Activated B cell treated with CpG ODN at 0.5 μM for 24 hours (primary cell): ENCODE results near the gene RABGEF1. TPM values are rescaled to one million over a fixed set of nuclear protein-coding genes. Genes with fewer than 3 reads are reported as not detected.
"Not testable (repeated sequence)": the region's sequence is repeated elsewhere in the genome, so short reads cannot be mapped to it uniquely, and the experiment has no call there.

Experiments
- ATAC-seq: fragments of 200-7000 bp; cut with Tn5 transposase; one replicate; pipeline ENCODE4 v1.10.0; 2021; ENCODE audit warnings: low read depth, mild to moderate bottlenecking, moderate library complexity
- CTCF ChIA-PET: fragments of 350-600 bp; sonication (Branson Sonifier 250); formaldehyde crosslinking; loops from one replicate; lab custom pipeline; 2021; ENCODE audit warnings: antibody characterized with exemption; lab: Charles Lee
- POLR2A ChIA-PET: fragments of 350-600 bp; sonication (Branson Sonifier 250); formaldehyde crosslinking; loops from one replicate; lab custom pipeline; 2021; ENCODE audit warnings: antibody characterized with exemption; lab: Charles Lee
- DNase-seq: peaks from one replicate; pipeline ENCODE4 v3.0.0; 2022
- H3K27ac Mint-ChIP-seq: one replicate; pipeline ENCODE4 v1.8.0; 2020; ENCODE audit warnings: mixed read lengths
- H3K27me3 Mint-ChIP-seq: one replicate; pipeline ENCODE4 v1.8.0; 2021; ENCODE audit warnings: mixed read lengths
- H3K36me3 Mint-ChIP-seq: one replicate; pipeline ENCODE4 v1.8.0; 2021; ENCODE audit warnings: low read depth, mixed read lengths
- H3K4me1 Mint-ChIP-seq: one replicate; pipeline ENCODE4 v1.8.0; 2021; ENCODE audit warnings: mixed read lengths
- H3K4me3 Mint-ChIP-seq: one replicate; pipeline ENCODE4 v1.8.0; 2020; ENCODE audit warnings: mild to moderate bottlenecking, mixed read lengths
- H3K9me3 Mint-ChIP-seq: one replicate; pipeline ENCODE4 v1.8.0; 2020; ENCODE audit warnings: mixed read lengths
- intact Hi-C: fragments of 100-400 bp; cut with micrococcal nuclease; formaldehyde crosslinking; loops from one replicate; pipeline ENCODE4 v1.15.1; 2024
- total RNA-seq: library from RNA; stranded (reverse); gene quantifications from 2 replicates; pipeline ENCODE4 v1.2.3, GENCODE V29; 2022
- TF ChIP-seq, protein P1 (sequence below): fragments of 200-600 bp; IDR thresholded peaks from one replicate; pipeline ENCODE4 v1.8.0; 2022; ENCODE audit warnings: antibody characterized with exemption, mild to moderate bottlenecking

Gene RABGEF1
- total RNA-seq, 1 donor from 2014 or later, result 19.7 TPM

GRCh38 chr7:66748791-66749190 is 8.3 kb downstream of the RABGEF1 start:
- ATAC-seq, result peak; percentile 51
- TF ChIP-seq, protein P1, sequence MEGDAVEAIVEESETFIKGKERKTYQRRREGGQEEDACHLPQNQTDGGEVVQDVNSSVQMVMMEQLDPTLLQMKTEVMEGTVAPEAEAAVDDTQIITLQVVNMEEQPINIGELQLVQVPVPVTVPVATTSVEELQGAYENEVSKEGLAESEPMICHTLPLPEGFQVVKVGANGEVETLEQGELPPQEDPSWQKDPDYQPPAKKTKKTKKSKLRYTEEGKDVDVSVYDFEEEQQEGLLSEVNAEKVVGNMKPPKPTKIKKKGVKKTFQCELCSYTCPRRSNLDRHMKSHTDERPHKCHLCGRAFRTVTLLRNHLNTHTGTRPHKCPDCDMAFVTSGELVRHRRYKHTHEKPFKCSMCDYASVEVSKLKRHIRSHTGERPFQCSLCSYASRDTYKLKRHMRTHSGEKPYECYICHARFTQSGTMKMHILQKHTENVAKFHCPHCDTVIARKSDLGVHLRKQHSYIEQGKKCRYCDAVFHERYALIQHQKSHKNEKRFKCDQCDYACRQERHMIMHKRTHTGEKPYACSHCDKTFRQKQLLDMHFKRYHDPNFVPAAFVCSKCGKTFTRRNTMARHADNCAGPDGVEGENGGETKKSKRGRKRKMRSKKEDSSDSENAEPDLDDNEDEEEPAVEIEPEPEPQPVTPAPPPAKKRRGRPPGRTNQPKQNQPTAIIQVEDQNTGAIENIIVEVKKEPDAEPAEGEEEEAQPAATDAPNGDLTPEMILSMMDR, result no peak
- no peaks in the 10 kb centered on the region for H3K9me3 Mint-ChIP-seq
- no peak overlapping the region for H3K4me3 Mint-ChIP-seq
- peak overlapping the region; percentile 16 for H3K27ac Mint-ChIP-seq
- H3K36me3 Mint-ChIP-seq, result peaks cover 14% of the 10 kb centered on the region
- no peaks in the 10 kb centered on the region for H3K27me3 Mint-ChIP-seq
- ChIA-PET CTCF (interaction anchor here (0.6 to 0.7 kb wide), 2 partner anchors 9 to 28 kb away, joined by 3 read pairs; no protein-coding TSS in a partner anchor), POLR2A (no interaction called here)
- intact Hi-C loops, result loop anchor here (1.0 kb wide), 1 partner anchor 8 kb away; the partner anchor contains the start of gene RABGEF1
- peaks cover 86% of the 10 kb centered on the region for H3K4me1 Mint-ChIP-seq
- no peak for DNase-seq

- ChIA-PET POLR2A (no interaction called here), CTCF (no interaction called here)
- Mint-ChIP-seq H3K9me3 (no peaks in the 10 kb centered on the region), H3K4me1 (peaks cover 80% of the 10 kb centered on the region), H3K27me3 (no peaks in the 10 kb centered on the region), H3K36me3 (peaks cover 12% of the 10 kb centered on the region), H3K27ac (no peak overlapping the region), H3K4me3 (no peak overlapping the region)
- TF ChIP-seq, protein P1, result no peak
- ATAC-seq (no peak), DNase-seq (no peak)
- intact Hi-C loops, result loop anchor here (2.0 kb wide), 1 partner anchor 17 kb away; no protein-coding TSS in a partner anchor
These were observed 11.4 kb downstream of the RABGEF1 start for GRCh38 chr7:66751945-66752344.

GRCh38 chr7:66754541-66754940 is 14.0 kb downstream of the RABGEF1 start:
- Mint-ChIP-seq H3K4me3 (no peak overlapping the region), H3K4me1 (peaks cover 69% of the 10 kb centered on the region), H3K27me3 (no peaks in the 10 kb centered on the region), H3K27ac (no peak overlapping the region), H3K36me3 (peaks cover 15% of the 10 kb centered on the region), H3K9me3 (no peaks in the 10 kb centered on the region)
- ChIA-PET CTCF (interaction anchor here (0.6 kb wide), 1 partner anchor 50 kb away, joined by 3 read pairs; no protein-coding TSS in a partner anchor), POLR2A (interaction anchor here (0.8 kb wide), 1 partner anchor 75 kb away, joined by 3 read pairs; no protein-coding TSS in a partner anchor)
- no peak for ATAC-seq
- intact Hi-C loops, result no loop called here
- TF ChIP-seq, protein P1, result no peak
- no peak for DNase-seq

GRCh38 chr7:66755059-66755458 is 14.5 kb downstream of the RABGEF1 start:
- POLR2A ChIA-PET, result interaction anchor here (0.6 to 0.8 kb wide), 2 partner anchors 75 to 95 kb away, joined by 3 read pairs; no protein-coding TSS in a partner anchor
- intact Hi-C loops, ATAC-seq, CTCF ChIA-PET, H3K9me3 Mint-ChIP-seq, DNase-seq, H3K27me3 Mint-ChIP-seq, H3K4me3 Mint-ChIP-seq: not testable (repeated sequence)
- H3K36me3 Mint-ChIP-seq, result peaks cover 19% of the 10 kb centered on the region
- peak overlapping the region; percentile 35 for H3K27ac Mint-ChIP-seq
- H3K4me1 Mint-ChIP-seq, result peaks cover 68% of the 10 kb centered on the region

DNA sequence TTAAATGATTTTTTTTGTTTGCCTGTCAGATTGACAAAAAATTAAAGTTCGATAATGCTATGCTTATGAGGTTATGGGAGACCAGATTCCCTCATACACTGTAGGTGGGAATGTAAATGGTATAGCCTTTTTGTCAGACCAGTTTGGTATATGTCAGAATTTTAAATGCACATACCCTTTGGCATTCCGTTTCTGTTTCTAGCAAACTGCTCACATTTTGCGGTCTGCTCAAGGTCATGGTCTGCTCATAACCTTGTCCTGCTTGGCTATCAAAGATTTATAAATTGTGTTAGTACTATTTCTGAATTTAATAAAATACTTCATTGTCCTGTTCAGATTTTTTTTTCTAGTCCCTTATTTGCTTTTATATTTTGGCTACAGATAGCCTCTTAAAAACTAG is 15.7 kb downstream of the RABGEF1 start:
- peaks cover 57% of the 10 kb centered on the region for H3K4me1 Mint-ChIP-seq
- ATAC-seq, H3K27ac Mint-ChIP-seq, POLR2A ChIA-PET, H3K9me3 Mint-ChIP-seq, DNase-seq, H3K4me3 Mint-ChIP-seq, CTCF ChIA-PET, H3K27me3 Mint-ChIP-seq, intact Hi-C loops: not testable (repeated sequence)
- peaks cover 20% of the 10 kb centered on the region for H3K36me3 Mint-ChIP-seq

DNA sequence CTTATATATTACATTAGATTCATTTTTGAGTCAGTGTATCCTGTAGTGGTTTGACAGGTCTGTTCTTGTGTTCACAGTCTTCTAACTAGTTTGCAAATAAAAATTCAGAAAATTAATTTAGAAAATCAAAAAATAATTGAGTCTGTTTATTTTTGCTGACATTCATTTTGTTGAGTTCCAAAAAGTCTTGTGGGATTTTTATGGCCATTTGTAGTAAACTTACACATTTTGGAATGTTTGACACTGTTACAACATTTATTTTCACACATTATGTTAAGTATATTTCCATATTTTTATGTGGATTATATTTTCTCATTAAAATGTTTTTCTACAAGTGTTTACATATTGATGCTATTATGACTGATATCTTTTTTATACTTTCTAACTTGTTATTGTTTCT is 16.4 kb downstream of the RABGEF1 start:
- POLR2A ChIA-PET, result no interaction called here
- no peak for DNase-seq
- Mint-ChIP-seq H3K4me3 (no peak overlapping the region), H3K27ac (no peak overlapping the region), H3K36me3 (peaks cover 20% of the 10 kb centered on the region), H3K9me3 (no peaks in the 10 kb centered on the region), H3K4me1 (peaks cover 50% of the 10 kb centered on the region), H3K27me3 (no peaks in the 10 kb centered on the region)
- intact Hi-C loops, result no loop called here
- CTCF ChIA-PET, result no interaction called here
- ATAC-seq, result no peak
- TF ChIP-seq, protein P1, result no peak
